ENCODE measurements around the gene SPPL2B. TPM values are rescaled to one million over a fixed set of nuclear protein-coding genes. Genes with fewer than 3 reads are reported as not detected.

SPPL2B gene
- total RNA-seq, 4 donors from 2014 or later = 24.0 to 42.6 (median 27.4) TPM

GRCh38 chr19:2334426-2334825 lies 5.9 kb downstream of the SPPL2B start:
- DNase-seq (ENCODE audit: low spot score) = no peak
- no peak for ATAC-seq (ENCODE audit: low FRiP score)
- TF ChIP-seq, protein P1, sequence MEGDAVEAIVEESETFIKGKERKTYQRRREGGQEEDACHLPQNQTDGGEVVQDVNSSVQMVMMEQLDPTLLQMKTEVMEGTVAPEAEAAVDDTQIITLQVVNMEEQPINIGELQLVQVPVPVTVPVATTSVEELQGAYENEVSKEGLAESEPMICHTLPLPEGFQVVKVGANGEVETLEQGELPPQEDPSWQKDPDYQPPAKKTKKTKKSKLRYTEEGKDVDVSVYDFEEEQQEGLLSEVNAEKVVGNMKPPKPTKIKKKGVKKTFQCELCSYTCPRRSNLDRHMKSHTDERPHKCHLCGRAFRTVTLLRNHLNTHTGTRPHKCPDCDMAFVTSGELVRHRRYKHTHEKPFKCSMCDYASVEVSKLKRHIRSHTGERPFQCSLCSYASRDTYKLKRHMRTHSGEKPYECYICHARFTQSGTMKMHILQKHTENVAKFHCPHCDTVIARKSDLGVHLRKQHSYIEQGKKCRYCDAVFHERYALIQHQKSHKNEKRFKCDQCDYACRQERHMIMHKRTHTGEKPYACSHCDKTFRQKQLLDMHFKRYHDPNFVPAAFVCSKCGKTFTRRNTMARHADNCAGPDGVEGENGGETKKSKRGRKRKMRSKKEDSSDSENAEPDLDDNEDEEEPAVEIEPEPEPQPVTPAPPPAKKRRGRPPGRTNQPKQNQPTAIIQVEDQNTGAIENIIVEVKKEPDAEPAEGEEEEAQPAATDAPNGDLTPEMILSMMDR (IDR thresholded peaks at IDR 0.05) = no peak

- TF ChIP-seq, protein P1 (IDR thresholded peaks at IDR 0.05) = no peak
- no peak for ATAC-seq (ENCODE audit: low FRiP score)
These were observed 6.7 kb downstream of the SPPL2B start for GRCh38 chr19:2334986-2335846.

GRCh38 chr19:2335848-2336247 lies 7.4 kb downstream of the SPPL2B start:
- TF ChIP-seq, protein P1 (IDR thresholded peaks at IDR 0.05) = no peak
- no peak for ATAC-seq (ENCODE audit: low FRiP score)
- DNase-seq (ENCODE audit: low spot score) = no peak

More at GRCh38 chr19:2334986-2335846, 6.7 kb downstream of the SPPL2B start:
- no peak for DNase-seq (ENCODE audit: low spot score)

- TF ChIP-seq, protein P1 (IDR thresholded peaks at IDR 0.05) = no peak
- ATAC-seq (ENCODE audit: low FRiP score) = no peak
- no peak for DNase-seq (ENCODE audit: low spot score)
These were observed 8.2 kb downstream of the SPPL2B start for GRCh38 chr19:2336528-2337328.

- DNase-seq (ENCODE audit: low spot score) = no peak
- TF ChIP-seq, protein P1 (IDR thresholded peaks at IDR 0.05) = no peak
- ATAC-seq (ENCODE audit: low FRiP score) = no peak
These were observed 8.8 kb downstream of the SPPL2B start for GRCh38 chr19:2337329-2337707.

DNA sequence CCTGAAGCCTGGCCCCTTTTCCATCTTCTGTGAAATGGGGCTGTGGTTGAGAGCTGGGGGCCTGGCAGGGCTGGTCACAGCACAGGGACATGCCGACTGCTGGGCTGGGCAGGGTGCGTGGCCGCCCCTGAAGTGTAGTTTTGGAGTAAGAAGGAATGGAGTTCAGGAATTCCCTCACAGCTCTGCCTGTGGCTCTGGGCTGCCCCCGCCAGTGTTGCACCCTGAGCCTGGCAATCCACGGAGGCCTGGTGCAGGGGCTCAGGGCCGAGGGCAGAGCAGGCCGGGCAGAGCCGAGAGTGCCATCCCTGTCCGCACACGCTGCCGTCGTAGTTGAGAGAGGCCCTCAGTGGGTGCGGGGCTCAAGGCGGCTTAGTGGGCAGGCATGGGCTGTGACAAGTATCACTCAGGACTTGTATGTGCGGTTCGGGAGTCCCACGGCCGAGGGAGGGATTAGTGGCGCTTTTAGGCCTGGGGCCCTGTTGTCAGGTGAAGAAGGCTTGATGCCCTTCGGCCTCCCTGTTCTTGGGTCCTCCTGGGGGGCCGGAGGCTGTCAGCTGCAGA lies 9.7 kb downstream of the SPPL2B start:
- ATAC-seq (ENCODE audit: low FRiP score) = no peak
- TF ChIP-seq, protein P1 (IDR thresholded peaks at IDR 0.05) = no peak
- no peak for DNase-seq (ENCODE audit: low spot score)
